ENCODE measurements around the gene B3GAT2.
"Not testable (repeated sequence)": the region's sequence is repeated elsewhere in the genome, so short reads cannot be mapped to it uniquely, and the experiment has no call there.

Gene B3GAT2, protein sequence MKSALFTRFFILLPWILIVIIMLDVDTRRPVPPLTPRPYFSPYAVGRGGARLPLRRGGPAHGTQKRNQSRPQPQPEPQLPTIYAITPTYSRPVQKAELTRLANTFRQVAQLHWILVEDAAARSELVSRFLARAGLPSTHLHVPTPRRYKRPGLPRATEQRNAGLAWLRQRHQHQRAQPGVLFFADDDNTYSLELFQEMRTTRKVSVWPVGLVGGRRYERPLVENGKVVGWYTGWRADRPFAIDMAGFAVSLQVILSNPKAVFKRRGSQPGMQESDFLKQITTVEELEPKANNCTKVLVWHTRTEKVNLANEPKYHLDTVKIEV

DNA sequence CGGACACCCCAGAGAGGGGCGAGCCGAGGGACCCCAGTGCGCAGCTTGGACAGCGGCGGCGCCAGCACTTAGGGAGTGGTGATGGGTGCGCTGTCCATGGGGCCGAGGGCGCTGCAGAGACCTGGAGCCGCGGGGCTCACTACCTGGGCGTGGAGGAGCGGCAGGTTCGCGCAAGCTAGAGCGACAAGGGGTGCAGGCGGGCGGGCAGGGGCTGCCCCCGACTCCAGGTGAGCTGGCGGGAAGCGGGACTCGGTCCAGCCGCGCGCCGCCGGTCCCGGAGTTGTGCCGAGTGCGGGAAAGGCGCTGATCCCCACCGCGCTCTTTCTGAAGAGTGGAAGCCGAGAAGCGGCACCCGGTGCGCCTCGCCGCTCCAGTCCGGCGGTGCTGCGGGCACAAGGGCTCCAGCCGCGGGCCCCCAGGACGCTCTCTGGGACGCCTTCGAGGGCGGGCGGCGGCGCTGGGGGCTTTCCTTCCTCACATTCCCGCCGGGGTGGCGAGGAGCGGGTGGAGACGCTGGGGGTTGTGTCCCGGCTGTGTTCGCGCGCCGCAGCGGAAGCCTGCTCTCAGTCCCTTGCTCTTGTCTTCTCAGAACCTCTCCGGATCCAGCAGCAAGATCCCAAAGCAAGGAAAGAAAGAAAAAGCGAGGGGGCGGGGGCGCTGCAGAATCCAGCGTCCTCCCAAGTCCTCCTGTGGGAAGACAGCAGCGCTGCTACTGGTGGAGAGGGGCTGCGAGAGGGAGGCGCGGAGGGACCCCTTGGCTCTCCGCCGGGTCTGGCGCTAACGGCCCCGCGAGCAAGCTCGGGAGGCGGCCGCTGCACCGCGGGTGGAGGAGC lies at the start of gene B3GAT2:
B3GAT2 (minus strand) TSS at position 610 of the 833 bp plus-strand sequence. CDS start 631 bp downstream, outside the sequence.
- no peak for DNase-seq (ENCODE audit: low read depth)

DNA sequence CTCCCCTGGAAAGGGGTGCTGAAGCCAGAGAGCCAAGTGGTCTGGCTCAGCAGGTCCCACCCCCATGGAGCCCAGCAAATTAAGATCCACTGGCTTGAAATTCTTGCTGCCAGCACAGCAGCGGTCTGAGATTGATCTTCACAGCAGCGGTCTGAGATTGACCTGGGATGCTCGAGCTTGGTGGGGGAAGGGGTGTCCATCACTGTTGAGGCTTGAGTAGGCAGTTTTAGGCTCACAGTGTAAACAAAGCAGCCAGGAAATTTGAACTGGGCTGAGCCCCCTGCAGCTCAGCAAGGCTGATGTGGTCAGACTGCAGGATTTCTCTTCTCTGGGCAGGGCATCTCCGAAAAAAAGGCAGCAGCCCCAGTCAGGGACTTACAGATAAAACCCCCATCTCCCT lies 41.3 kb upstream of the B3GAT2 start:
- DNase-seq (ENCODE audit: low read depth), result no peak

DNA sequence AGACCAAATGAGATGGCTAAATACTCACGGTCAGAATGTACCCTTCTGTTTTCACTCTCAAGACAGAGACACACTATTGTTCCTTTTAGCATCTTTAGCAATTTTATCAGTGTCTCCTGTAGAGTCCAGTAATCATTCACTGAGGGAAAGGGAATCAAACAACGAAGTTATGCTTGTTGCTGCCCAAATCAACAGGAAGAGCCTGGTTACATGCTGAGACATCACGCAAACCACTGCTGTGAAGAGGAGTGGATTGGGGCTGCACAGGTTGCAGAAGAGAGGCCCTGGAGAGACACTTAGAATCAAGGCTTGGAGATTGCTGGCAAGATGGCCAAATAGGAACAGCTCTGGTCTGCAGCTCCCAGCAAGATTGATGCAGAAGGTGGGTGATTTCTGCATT lies 40.5 kb upstream of the B3GAT2 start:
- no peak for DNase-seq (ENCODE audit: low read depth)

DNA sequence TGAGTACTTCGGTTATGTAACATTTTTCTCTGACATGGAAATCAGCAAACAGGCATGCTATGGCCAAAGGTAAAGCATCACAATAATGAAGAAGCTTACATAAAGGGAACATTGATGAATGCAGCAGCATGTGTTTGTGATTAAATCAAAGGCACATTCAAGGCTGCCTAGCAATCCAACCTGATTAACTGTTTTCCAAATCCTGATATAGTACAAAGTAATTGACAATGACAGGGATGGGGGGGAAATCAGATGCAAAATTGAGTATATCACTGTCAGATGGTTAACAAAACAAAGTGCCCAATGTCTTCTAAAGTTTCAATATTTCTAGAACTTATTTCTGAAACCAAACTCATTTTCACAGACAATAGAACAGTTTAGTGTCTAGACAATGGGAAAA lies 39.2 kb upstream of the B3GAT2 start:
- no peak for DNase-seq (ENCODE audit: low read depth)

DNA sequence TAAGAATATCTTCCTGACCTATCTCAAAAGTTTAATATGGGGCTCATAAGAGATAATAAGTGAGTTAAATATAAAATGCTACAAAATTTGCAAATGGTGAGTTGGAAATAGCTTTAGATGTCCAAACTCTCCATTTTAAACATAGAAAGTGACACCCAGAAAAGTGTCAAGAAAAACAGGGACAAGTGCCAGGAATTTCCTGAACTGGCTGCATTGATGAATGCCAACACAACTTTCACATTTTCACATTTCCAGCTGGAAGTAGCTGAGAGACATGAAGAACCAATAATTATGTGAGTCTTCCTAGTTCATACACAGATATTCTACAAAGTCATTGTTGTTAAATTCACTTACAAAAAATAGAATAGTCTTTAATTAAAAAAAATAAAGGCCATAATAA lies 38.6 kb upstream of the B3GAT2 start:
- DNase-seq (ENCODE audit: low read depth), result no peak

DNA sequence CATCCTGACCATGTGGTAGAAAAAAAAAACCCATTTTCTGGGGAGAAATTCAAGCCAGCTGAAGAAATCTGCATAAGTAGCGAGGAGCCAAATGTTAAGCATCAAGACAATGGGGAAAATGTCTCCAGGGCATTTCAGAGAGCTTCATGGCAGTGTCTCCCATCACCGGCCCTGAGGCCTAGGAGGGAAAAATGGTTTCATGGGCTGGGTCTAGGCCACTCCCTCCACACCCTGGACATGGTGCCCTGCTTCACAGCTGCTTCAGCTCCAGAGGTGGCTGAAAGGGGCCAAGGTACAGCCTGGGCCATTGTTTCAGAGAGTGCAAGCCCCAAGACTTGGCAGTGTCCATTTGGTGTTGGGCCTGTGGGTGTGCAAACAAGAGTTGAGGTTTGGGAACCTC lies 34.4 kb upstream of the B3GAT2 start:
- DNase-seq (ENCODE audit: low read depth), result no peak

DNA sequence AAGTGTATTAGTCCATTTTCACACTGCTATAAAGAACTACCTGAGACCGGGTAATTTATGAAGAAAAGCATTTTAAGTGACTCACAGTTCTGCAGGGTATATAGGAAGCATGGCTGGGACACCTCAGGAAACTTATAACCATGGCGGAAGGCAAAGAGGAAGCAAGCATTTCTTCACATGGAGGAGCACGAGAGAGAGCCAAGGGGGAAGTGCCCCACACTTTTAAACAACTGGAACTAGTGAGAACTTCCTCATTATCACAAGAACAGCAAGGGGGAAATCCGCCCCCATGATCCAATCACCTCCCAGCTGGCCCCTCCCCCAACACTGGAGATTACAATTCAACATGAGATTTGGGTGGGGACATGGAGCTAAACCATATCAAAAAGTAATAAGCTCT lies 28.3 kb upstream of the B3GAT2 start:
- DNase-seq (ENCODE audit: low read depth), result peak; percentile 3

DNA sequence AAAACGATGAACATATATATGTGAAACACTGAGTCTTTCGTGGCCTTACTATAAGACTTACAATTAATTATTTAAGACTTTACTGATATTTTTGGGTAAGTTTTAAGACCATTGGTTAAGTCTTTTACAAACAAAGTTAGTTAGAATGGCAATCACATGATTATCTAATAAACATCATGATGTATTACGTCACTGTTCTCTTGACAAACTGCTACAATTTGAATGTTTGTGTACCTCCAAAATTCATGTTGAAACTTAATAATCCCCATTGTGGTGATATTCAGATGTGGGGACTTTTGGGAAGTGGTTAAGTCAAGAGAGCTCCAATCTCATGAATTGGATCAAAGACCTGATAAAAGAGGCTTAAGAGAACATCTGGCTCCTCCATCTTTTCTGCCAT lies 25.9 kb upstream of the B3GAT2 start:
- no peak for DNase-seq (ENCODE audit: low read depth)

DNA sequence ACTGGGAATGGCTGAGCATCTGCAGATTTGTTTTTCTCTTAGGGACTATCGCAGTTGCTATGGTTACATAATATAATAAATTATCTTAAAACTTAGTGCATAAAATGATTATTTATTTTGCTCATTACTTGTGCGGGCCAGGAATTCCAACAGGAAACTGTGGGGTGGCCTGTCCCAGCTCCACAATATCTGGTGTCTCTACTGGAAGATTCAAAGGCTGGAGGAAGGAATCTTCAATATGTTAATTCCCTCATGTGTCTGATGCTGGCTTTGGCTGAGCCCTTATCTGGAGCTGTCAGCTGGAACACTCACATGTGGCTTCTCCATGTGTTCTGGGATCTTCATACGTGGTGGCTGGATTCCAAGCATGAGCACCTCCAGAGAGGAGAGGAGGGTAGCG lies 23.9 kb upstream of the B3GAT2 start:
- DNase-seq (ENCODE audit: low read depth), result no peak

DNA sequence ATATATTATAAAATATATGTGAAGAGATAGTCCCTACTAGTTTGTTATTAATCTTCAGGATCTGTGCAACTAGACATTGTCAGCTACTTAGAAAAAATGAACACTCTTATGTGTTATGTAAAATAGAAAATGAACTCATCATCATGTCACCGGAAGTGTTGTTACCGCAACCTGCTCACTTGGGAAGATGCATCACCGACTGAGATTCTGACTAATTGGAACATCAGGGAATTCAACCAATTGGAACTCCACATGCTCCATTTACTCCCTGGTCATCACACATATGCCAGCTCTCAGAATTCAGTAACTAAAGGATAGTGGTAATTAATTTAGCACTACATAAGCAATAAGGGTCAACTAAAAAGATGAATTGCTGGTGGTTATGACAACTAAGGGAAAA lies 16.7 kb upstream of the B3GAT2 start:
- no peak for DNase-seq (ENCODE audit: low read depth)

DNA sequence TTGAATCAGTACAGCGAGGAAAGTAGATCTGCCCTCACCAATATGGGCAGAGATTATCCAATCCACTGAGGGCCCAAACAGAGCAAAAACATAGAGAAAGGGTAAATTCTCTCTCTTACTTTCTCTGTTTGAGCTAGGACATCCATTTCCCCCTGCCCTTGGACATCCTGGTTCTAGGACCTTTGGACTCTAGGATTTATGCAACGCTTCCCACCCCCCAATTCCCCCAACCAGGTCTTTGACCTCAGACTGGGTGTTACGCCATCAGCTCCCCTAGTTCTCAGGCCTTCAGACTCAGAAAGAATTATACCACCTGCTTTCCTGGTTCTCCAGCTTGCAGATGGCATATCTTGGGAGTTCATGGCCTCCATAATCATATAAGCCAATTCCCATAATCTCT lies 10.2 kb upstream of the B3GAT2 start:
- DNase-seq (ENCODE audit: low read depth), result no peak

DNA sequence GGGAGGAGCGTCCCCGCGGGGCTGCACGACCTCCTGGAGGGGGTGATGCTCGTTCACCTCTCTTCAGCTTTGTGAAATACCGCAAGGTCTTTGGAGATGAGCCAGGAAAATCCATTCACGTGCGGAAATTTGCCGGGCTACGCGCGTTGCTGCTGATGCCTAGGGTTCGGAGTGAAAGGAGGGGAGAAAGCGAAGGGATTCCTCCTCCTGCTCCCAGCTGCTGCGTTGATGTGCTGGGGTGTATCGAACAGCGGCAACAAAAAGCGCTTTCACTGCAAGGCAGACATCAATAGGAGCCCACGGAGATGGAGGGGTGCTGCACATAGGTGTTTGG lies 391 bp upstream of the B3GAT2 start:
- no peak for DNase-seq (ENCODE audit: low read depth)

DNA sequence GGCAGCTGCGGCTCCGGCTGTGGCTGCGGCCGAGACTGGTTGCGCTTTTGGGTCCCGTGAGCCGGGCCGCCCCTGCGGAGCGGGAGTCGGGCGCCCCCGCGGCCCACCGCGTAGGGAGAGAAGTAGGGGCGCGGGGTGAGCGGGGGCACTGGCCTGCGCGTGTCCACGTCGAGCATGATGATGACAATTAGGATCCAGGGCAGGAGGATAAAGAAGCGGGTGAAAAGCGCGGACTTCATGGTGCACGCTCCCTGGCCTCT lies 739 bp downstream of the B3GAT2 start:
- DNase-seq (ENCODE audit: low read depth), result no peak

DNA sequence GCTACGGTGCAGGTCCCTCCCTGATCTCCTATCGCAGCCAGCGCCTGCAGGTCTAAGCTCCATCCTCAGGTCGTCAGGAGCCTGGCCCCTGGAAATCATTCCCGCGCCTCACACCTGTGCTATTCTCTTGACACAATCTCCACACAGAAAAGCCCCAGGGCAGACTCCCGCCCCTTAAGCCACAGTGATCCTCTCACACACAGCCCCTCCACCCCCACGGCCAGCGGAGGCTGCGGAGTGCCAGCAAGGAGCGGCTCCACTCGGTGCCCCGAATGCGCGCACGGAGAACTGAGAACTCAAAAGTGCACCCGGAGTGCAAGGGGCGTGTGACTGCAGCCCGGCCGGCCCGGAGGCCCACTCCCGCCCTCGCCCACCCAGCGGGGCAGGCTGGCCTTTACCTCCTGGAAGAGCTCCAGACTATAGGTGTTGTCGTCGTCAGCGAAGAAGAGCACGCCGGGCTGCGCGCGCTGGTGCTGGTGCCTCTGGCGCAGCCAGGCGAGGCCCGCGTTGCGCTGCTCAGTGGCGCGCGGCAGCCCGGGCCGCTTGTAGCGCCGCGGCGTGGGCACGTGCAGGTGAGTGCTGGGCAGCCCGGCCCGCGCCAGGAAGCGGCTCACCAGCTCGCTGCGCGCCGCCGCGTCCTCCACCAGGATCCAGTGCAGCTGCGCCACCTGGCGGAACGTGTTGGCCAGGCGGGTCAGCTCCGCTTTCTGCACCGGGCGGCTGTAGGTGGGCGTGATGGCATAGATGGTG lies 1.2 kb downstream of the B3GAT2 start:
- DNase-seq (ENCODE audit: low read depth), result peak; percentile 29

DNA sequence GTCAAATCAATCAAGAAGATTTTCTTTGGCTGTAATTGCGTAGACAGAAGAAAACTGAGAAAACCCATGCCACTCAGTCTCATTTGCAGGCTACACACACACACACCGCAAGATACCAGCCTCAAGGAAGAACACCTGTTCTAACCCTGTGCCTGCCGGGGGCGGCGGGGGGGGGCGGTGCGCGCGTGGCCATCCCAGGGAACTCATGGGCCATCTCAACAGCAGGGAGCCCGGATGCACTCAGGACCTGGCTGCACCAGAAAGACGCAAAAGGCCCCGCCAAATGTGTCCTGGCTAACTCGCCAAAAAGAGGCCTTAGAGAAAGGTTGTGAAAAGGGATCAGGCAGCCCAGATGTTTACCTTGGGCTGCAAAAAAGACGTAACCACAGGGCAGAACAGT lies 2.1 kb downstream of the B3GAT2 start:
- no peak for DNase-seq (ENCODE audit: low read depth)

DNA sequence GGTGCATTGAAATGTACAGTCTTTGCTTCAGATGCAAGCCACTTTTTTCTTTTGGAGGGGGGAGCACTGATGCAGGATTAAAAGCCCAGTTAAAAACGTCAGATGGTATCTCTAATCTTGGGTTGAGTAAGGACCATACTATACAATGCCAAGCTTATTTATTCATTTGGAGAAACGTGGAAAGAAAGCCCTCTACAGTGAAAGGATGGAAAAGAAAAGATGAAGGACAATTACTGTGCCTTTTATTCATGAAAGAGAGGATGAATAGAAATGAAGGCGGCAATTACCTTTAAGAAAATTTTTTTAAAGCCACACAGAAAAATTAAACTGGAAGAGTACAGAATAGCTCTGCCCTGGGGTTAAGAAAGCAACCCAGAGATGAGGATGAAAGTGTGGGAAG lies 2.7 kb downstream of the B3GAT2 start:
- DNase-seq (ENCODE audit: low read depth), result no peak

DNA sequence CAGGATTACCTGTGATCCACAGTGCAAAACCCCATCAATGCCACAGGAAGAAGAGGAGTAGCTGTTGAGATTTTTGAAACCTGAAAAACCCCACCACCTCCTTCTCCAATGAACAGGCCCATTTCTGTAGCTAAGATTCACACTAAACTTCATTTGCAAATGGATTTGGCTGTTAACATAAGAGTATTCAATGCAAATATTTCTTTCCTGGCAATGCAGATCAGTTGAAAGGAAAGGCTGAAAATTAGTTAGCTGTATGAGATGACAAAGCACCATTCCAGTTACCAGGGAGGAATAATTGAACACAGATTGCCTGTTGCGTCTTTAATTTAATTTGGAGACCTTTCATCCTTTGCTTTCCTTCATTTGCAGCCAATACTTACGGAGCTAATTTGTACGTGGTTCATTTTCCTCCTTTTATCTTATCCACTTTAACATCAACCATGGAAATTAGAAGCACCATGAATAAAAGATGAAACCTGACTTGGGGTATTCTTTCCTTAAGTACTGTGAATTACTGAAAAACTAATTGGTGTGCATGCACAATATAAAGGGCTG lies 4.2 kb downstream of the B3GAT2 start:
- no peak for DNase-seq (ENCODE audit: low read depth)

DNA sequence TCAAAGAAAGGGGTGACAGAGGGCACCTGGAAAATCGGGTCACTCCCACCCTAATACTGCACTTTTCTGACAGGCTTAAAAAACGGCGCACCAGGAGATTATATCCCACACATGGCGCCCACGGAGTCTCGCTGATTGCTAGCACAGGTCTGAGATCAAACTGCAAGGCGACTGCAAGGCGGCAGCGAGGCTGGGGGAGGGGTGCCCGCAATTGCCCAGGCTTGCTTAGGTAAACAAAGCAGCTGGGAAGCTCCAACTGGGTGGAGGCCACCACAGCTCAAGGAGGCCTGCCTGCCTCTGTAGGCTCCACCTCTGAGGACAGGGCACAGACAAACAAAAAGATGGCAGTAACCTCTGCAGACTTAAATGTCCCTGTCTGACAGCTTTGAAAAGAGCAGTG lies 12.5 kb downstream of the B3GAT2 start:
- not testable (repeated sequence) for DNase-seq (ENCODE audit: low read depth)

DNA sequence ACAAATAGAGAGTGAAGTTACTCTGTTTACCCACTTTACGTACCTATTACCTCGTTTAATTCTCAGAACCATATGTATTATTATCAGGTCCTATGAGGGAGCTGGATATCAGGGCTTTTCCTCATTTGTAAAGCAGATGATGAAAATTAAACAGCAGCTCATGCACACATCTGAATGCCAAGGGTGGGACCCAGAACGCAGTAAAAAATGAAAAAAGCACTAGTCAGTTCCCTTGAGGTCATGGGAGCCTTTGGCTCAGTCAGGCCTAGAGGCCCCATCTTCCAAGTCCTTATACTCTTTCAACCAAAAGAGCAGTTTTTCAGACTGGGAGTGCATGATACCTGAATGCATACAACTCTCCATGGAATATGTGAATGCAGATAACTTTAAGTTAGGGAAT lies 23.0 kb downstream of the B3GAT2 start:
- DNase-seq (ENCODE audit: low read depth), result no peak

DNA sequence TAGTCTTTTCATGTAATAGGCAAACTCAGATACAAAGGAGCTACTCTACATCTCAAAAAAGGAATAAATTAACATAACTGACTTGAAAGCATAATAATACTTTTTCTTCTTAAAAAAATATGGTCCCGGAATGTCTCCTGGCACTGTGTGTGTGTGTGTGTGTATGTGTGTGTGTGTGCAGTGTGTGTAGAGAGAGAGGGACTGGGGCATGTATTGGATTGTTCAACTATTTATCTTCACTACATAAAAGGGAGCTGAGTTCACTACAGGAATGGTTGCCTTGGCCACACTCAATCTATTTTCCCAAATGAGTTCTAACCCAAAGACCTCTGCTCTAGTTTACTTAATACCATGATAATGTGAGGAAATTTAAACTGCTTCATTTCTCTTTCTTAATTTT lies 51.1 kb downstream of the B3GAT2 start:
- DNase-seq (ENCODE audit: low read depth), result no peak

DNA sequence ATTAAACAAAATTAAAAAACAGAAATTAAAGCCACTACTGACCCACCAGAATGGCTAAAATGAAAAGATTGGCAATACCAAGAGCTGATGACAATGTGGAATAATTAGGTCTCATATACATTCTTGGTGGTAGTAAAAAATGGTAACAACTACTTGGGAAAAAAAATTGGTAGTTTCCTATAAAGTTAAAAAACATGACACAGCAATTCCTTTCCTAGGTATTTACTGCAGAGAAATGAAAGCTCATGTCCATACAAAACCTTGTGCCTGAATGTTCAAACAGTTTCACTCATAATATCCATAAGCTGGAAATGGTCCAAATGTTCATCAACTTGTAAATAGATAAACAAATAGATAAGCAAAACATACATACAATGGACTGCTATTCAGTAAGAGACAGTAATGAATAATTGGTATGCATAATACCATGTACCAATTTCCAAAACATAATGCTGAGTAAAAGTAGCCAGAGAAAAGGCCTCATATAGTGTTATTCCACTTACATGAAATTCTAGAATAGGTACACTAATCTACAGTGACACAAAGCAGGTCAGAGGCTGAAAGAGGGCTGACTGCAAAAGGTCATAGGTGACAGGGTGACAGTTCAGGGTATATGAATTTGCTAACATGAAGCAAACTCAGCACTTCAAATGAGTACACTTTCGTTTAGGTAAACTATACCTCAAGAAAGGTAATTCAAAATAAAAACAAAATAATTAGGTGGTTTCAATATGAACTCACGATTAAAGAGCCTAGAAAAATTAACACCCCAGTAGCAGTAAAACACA lies 53.0 kb downstream of the B3GAT2 start:
- DNase-seq (ENCODE audit: low read depth), result no peak

DNA sequence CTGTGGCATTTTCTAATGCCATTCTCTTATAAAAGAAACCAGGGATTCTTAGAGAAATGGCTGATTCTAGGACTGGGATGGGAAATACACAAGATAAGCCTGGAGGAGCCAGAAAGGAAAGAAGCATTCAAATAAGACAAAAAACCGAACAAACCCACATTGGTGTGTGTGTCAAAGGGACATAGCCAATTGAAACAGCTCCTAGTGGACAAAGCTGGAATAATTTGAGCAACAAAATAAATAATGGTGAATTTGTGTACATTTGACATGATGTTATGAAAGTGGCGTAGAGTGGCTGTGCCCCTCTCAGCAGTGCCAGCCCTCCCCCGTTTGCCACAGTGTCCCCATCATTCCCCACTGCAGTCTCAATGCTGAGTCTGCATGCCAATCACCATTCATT lies 55.5 kb downstream of the B3GAT2 start:
- DNase-seq (ENCODE audit: low read depth), result no peak
